Peyer's patch (tissue), 4 donors: Measurements from ENCODE around the gene GNAQ. TPM values are rescaled to one million over a fixed set of nuclear protein-coding genes. Genes with fewer than 3 reads are reported as not detected.
"Not testable (repeated sequence)": the region's sequence is repeated elsewhere in the genome, so short reads cannot be mapped to it uniquely, and the experiment has no call there.

ENCODE experiments used
- DNase-seq, 3 donors: peaks; one replicate each; pipeline ENCODE4 v3.0.0-alpha.2; 2017 to 2019
- H3K27ac ChIP-seq, 4 donors: fragments of 200-600 bp; sonication (generic); one replicate each; pipeline ENCODE4 v1.5.1; 2016 to 2019
- H3K27me3 ChIP-seq, 2 donors: fragments of 200-600 bp; sonication (generic); one replicate each; pipeline ENCODE4 v1.5.1; 2019
- H3K36me3 ChIP-seq, 3 donors: fragments of 200-600 bp; sonication (generic); one replicate each; pipeline ENCODE4 v1.5.1; 2016 to 2019
- H3K4me1 ChIP-seq, 4 donors: fragments of 200-600 bp; sonication (generic); one replicate each; pipeline ENCODE4 v1.5.1; 2016 to 2019
- H3K4me3 ChIP-seq, 4 donors: fragments of 200-600 bp; sonication (generic); 1 replicate in 3 of 4; 2 replicates in 1 of 4; pipeline ENCODE4 v1.5.1; 2016 to 2019; ENCODE audit warnings: mild to moderate bottlenecking in 1 of 4
- H3K9me3 ChIP-seq, 4 donors: fragments of 200-600 bp; sonication (generic); one replicate each; pipeline ENCODE4 v1.5.1; 2016 to 2019; ENCODE audit warnings: mild to moderate bottlenecking in 1 of 4
- CTCF ChIP-seq, 6 experiments: fragments of 450-650 bp in 4 of 6; fragments of 200-600 bp in 2 of 6; sonication (generic) in 1 of 6; IDR thresholded peaks; one replicate each; pipeline ENCODE4 v1.5.1; 2017 to 2019; ENCODE audit warnings: antibody characterized with exemption in 6 of 6, mild to moderate bottlenecking in 3 of 6, moderate library complexity in 1 of 6
- POLR2A ChIP-seq, 2 donors: fragments of 450-650 bp; IDR thresholded peaks; one replicate each; pipeline ENCODE4 v1.5.1; 2017; ENCODE audit warnings: antibody characterized with exemption in 2 of 2, mild to moderate bottlenecking in 2 of 2, moderate library complexity in 2 of 2
- total RNA-seq, 4 donors: library from RNA; depleted of rRNA; stranded (reverse); fragments of >200 nt; gene quantifications; one replicate each; pipeline ENCODE4 v1.1.0, GENCODE V29; 2016

GNAQ gene
- total RNA-seq, 4 donors from 2014 or later: 28.7 to 45.4 (median 33.5) TPM

DNA sequence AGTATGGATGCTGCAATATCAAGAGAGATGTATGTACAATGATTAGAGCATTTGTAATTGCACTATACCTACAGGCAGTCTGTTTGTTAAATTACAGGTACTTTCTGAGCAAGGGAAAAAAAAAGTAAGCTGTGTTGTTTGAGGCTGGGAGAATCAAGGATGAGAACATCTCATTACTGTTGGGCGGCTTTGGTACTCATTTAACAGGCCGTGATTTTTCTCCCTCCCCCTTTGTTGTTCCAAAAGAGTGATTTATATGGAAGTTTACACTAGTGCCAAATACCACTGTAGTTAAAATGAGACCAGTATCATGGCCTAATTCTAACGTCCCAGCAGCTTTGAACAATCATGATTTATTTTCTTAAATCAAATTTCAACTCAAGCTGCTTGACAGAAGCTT is 312.3 kb downstream of the GNAQ start:
- Histone ChIP-seq H3K27ac (no peak overlapping the region), H3K27me3 (no peaks in the 10 kb centered on the region), H3K4me3 (no peak overlapping the region), H3K4me1 (no peaks in the 10 kb centered on the region), H3K9me3 (no peaks in the 10 kb centered on the region), H3K36me3 (peaks cover 0 to 4% (median 0%) of the 10 kb centered on the region in 3 donors)
- TF ChIP-seq CTCF (IDR thresholded peaks at IDR 0.05): no peak
- TF ChIP-seq POLR2A (IDR thresholded peaks at IDR 0.05): no peak
- DNase-seq: no peak

DNA sequence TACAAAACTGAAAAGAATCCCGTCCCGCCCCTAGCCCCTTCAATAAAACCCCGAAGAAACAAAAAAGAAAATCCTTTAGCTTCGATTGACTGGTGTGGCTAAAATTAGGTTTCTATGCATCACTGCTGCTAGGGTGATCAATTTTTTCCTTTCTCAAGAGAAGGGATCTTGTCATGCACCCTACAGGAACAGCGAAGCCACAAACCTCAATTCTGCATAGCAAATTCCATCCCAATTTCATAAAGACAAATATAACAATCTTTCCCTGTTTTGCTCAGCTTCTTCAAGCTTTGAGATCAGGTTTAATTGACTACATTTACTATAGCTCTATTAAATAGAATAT is 313.3 kb downstream of the GNAQ start:
- not testable (repeated sequence) for H3K36me3 ChIP-seq, H3K9me3 ChIP-seq, H3K27ac ChIP-seq, H3K4me1 ChIP-seq, H3K4me3 ChIP-seq, DNase-seq, H3K27me3 ChIP-seq

DNA sequence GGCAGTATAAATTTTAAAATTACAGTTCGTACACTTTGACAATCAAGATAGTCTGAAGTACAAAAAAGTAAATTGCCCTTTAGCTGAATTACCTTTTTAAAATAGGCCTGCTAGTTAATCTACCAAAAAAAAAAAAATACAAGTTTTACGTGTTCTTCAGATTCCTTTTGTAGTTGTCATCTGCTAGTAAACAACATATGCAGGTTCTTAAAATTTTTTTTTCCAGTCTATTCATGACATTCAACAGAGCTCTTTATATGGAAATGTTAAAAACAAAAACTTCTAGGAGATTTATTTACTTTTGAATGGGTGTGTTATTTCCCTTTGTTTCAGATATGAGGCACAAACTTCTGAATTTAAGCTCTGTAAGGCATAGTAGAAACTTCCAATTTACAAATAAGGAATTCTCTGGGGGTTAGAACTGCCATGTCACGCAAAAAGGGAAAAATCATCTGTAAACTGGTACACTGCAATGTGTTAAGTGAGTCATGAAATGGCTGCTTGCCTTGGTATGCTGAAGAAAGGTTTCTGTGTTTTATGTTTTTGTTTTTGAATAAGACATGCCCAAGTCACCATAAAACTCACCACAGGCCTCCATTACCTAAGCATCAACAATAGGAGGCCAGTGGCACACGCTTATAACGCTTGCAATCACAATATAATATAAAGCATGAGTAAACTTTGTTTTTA is 313.9 kb downstream of the GNAQ start:
- not testable (repeated sequence) for H3K27ac ChIP-seq, H3K4me3 ChIP-seq, H3K36me3 ChIP-seq, H3K4me1 ChIP-seq, H3K27me3 ChIP-seq, H3K9me3 ChIP-seq, DNase-seq

GRCh38 chr9:77714077-77714549 is 317.5 kb downstream of the GNAQ start:
- Histone ChIP-seq H3K36me3 (no peaks in the 10 kb centered on the region), H3K4me1 (no peaks in the 10 kb centered on the region), H3K27me3 (no peaks in the 10 kb centered on the region), H3K4me3 (no peak overlapping the region), H3K27ac (no peak overlapping the region), H3K9me3 (no peaks in the 10 kb centered on the region)
- DNase-seq: no peak
- TF ChIP-seq CTCF (IDR thresholded peaks at IDR 0.05) (no peak), POLR2A (IDR thresholded peaks at IDR 0.05) (no peak)

- TF ChIP-seq POLR2A (IDR thresholded peaks at IDR 0.05) (no peak), CTCF (IDR thresholded peaks at IDR 0.05) (no peak)
Measured at GRCh38 chr9:77712533-77713130, 319.0 kb downstream of the GNAQ start.

GRCh38 chr9:77710965-77711648 is 320.5 kb downstream of the GNAQ start:
- Histone ChIP-seq H3K27ac (no peak overlapping the region), H3K27me3 (no peaks in the 10 kb centered on the region), H3K36me3 (no peaks in the 10 kb centered on the region), H3K4me1 (no peaks in the 10 kb centered on the region), H3K4me3 (no peak overlapping the region), H3K9me3 (no peaks in the 10 kb centered on the region)
- no peak for DNase-seq
- TF ChIP-seq POLR2A (IDR thresholded peaks at IDR 0.05) (no peak), CTCF (IDR thresholded peaks at IDR 0.05) (no peak)

More at GRCh38 chr9:77712533-77713130, 319.0 kb downstream of the GNAQ start:
- H3K4me3 ChIP-seq: no peak overlapping the region
- no peaks in the 10 kb centered on the region for H3K4me1 ChIP-seq
- no peaks in the 10 kb centered on the region for H3K36me3 ChIP-seq
- H3K9me3 ChIP-seq: no peaks in the 10 kb centered on the region
- H3K27me3 ChIP-seq: no peaks in the 10 kb centered on the region
- DNase-seq: no peak
- H3K27ac ChIP-seq: no peak overlapping the region
